HS-27A (cell line): ENCODE data around the gene LFNG.

Source experiments
- DNase-seq: peaks from one replicate; pipeline ENCODE4 v3.0.0-alpha.2; 2012; ENCODE audit warnings: low read depth, missing footprints

Gene LFNG, protein sequence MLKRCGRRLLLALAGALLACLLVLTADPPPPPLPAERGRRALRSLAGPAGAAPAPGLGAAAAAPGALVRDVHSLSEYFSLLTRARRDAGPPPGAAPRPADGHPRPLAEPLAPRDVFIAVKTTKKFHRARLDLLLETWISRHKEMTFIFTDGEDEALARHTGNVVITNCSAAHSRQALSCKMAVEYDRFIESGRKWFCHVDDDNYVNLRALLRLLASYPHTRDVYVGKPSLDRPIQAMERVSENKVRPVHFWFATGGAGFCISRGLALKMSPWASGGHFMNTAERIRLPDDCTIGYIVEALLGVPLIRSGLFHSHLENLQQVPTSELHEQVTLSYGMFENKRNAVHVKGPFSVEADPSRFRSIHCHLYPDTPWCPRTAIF

DNA sequence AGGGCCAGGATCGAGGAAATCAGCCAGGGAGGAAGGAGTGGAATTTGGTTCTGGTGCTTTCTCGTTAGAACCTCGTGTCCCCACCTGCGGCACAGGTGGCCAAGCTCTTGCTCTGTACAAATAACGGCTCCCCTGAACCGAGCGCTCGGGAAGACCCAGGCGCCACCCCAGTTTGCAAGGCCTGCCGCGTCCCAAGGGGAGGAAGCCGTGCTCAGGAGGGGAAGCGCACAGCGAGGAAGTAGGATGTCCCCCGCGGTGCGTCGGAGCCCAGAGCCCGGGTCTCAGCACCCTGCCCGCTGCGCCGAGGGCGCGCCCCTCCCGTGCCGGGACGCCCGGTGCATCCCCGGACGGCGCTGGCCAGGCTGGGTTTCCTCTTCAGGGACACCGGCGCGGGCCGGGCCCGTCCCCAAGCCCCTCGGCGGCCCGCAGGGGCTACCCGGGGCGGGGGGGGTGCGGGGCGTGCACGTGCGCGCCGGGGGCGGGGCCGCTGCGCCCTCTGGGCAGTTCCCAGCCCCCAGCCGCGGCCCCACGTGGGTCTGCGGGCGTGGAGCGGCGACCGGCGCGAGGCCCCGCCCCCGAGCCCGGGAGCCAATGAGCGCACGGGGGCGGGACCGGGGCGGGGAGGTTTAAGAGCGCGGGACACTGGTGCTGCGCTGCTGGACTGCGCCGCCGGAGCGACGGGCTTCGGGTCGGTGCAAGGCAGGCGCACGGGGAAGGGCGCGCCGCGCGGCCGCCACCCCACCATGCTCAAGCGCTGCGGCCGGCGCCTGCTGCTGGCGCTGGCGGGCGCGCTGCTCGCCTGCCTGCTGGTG is at the start of gene LFNG:
Gene LFNG (plus strand): TSS at position 656 of the 812 bp plus-strand sequence. CDS start 88 bp downstream, at position 744.
- DNase-seq, result no peak

DNA sequence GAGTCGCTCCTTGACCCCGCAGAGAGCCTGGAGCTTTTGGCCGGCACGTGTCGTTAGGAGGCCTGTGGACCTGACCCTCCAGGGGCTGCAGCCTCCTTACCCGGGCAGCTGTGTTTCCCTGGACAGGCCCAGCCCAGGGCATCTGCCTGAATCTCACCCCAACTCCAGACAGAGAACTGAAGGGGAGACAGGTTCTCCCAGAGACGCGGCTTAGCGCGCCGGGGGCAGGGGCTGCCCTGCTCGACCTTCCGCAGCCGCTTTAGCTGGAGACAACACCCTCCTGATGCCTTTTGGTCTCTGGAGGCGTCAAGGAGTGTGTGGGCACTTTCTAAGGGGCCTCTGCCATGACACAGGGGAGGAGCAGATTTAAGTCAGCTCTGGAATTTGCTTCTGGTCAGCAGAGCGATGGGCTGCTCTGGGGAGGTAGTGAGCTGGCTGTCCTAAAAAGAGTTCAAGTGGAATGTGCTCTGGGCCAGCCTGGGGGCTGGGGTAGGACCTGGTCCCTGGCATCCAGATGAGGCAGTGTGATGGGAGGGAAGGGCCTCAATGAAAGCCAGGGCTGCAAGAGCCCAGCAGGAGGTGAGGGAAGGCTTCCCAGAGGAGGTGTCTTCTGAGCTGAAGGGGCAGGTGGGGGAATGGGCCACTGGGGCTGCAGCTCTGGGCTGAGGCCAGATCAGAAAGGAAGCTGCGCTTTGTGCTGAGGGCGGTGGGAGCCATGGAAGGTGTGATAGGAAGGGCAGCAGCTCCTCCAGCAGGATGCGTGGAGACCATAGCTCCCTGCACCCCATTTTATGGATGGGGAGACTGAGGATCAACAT is 49.2 kb upstream of the LFNG start:
- DNase-seq, result no peak

DNA sequence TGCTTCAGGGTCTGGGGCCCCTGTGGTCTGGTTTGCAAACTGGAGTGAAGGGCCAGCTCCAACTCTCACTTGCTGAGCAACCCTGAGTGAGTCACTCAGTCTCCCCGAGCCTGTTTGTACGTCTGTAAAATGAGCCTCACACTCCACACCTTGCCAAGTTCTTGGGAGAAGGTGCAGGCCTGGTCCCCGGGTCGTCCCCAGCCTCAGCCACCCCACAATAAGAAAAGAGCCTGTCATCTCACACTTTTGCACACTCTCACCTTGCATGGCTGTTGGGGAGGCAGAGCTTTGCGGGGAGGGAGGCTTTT is 48.6 kb upstream of the LFNG start:
- no peak for DNase-seq

DNA sequence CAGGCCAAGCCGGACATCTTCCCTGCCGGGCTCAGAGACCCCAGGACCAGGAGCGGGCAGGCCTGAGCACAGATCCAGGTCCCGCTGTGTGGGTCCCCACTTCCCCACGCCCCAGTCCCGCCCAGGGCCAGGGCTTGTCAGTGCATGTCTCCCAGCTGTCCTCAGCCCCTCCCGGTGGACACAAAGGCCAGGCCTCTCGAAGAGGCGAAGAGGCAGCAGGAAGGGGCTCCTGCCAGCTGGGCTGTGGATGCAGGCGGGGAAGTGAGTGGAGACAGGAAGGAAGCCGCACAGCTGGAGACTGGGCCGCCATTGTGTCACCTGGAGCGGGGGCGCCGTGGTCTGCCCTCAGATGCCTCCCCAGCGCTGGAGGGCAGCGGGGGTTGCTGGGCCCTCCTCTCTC is 48.2 kb upstream of the LFNG start:
- DNase-seq, result no peak

DNA sequence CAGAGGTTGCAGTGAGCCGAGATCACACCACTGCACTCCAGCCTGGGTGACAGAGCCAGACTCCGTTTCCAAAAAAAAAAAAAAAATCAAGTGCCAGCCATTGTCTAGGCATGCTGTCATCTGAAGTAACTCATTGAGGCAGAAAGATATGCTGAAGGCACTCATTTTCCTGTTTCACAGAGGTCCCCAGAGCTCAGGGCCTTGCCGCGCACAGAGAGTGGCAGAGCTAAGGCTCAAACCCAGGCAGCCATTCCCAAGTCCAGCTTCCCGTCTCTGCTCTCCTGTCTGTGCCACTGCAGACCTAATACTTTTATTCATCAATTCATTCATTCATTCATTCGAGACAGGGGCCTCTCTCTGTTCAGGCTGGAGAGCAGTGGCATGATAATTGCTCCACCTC is 46.8 kb upstream of the LFNG start:
- no peak for DNase-seq

DNA sequence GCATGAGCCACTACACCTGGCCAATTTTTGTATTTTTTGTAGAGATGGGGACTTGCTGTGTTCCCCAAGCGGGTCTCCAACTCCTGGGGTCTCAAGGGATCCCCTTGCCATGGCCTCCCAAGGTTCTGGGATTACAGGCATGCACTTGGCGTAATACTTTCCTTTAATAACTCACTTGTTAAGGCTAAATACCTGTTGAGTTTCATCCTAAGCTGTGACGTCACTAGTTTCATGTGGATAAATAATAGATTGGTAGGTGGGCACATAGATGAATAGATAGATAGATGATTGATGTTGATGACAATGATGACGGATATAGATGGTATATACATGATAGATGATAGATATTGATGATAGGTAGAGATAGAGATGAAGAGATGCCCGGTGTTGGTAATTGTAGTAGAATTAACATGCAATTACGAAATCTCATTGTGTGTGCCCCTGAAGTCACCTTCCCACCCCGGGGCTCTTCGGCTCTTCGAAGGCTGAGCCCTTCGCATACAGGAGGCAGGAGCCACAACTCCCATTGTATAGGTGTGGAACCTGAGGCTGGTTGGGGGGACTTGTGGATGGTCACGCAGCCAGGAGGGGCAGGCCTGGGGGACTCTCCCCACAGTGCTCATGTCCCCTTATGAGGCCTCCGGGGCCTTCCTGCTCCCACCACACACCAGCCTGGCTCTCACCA is 45.9 kb upstream of the LFNG start:
- DNase-seq, result no peak

DNA sequence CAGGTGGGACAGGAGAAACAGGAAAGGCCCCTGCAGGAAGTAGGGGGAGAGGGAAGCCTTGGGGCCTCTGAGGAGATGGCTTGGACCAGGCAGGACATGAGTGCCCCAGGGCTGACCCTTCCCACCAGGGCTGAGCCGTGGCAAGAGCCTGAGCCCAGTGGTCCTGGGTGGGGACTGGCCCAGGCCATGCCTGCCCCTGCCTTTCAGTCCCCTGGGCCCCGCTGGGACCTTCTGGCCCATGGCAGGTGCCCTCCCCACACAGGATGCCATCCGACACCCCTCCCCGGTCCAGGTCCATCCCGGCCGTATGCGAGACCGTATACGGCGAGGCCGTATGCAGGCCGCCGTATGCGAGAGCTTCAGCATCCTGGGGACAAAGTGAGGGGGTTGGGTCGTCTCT is 45.4 kb upstream of the LFNG start:
- DNase-seq, result no peak

DNA sequence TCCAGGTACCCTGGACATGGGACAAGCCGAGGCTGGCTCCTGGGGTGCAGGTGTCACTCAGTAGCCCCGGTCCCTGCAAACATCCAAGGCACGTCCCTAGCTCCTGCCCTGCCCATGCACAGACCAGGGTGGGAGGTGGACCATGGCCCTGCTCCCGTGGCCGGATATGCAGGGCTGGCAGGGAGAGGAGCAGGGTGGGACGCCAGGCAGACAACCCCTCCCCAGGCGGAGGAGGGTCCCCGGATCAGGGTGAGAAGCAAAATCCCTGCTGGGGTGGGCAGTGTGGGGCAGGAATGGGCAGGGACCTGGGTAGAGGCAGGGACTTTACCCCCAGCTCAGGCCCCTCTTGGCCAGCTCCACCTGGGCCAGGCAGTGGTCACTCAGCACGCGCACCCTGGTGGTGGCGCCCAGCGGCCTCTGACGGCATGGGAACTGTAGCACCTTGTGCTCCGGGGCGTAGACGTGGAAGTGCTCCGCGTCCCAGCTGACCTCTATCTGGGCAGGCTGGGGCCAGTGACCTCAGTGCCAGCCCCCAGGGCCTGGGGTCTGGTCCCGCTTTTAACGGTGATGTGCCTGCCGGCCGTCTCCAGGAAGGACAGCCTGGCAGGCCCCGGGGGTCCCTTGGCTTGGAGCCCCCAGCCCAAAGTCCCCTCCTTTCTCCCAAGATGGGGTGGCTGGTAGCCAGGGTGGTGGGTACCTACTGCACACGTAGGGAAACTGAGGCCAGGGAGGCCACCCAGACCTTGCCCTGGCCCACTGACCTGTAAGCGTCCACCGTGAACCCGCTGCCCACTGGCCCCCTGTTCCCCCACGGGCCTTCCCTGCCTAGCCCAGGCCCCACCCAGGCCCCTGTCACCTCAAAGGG is 44.5 kb upstream of the LFNG start:
- DNase-seq, result no peak

DNA sequence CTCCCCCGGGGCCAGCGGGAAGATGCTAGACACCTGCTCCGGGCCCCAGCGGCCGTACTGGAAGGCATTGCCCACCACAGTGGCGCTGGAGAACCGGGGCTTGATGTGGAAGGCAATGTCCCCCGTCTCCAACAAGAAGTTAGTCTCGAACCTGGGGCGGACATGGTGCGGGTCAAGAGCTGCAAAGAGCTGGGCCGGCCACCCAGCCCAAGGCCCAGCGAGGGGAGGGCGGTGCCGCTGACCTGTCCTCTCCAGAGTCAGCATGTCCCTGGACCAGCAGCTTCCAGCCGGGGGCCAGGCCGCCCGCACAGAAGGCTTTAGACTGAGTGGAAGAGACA is 43.9 kb upstream of the LFNG start:
- DNase-seq, result no peak

DNA sequence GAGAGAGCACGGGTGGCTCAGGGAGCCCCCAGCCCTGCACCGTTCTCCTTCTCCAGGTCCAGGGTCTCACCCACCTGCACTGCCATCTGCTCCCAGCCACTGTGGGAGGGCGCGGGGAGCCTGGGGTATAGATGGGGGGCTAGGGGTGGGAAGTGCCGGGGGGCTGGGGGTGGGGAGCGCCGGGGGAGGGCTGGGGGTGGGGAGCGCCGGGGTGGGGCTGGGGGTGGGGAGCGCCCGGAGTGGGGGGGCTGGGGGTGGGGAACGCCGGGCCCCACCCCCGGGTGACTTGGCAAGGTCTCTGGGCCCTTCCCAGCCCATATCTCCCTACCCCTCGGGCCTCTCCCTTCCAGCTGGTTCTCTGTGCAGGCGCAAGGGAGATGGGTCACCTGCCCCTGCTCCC is 43.3 kb upstream of the LFNG start, which contains the start of gene GRIFIN:
Gene GRIFIN (minus strand): TSS at position 101 of the 400 bp plus-strand sequence. CDS start 15 bp downstream, at position 86.
- DNase-seq, result no peak

DNA sequence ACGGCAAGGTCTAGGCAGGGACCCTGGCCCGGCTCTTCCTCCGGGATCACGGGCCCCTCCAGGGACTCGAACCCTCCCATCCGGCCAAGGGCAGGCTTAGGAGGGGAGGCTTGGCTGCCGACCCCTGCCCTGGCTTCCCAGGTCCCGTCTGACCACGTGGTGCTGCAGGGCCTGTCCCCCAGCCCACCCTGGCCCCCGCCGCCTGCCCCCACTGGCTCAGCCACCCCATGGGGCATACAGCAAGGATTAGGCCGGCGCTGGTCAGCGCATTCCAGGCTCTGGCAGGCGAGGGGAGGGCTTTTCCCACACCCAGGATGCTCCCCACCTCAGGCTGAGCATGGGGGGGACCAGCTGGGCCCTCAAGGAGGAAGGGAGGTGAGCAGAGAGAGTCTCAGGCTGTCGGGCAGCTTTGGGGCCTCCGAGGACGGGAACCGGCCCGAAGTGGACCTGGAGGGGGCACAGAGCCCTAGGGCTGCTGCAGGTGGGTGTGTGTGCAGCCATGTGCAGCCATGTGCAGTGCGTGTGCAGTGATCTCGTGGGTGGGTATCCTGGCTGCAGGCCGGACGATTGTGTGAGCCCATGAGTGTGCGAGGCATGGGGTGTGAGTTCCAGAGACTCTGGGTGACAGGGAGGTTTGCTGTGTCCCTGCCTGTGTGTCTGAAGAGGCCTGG is 42.7 kb upstream of the LFNG start:
- DNase-seq, result no peak

DNA sequence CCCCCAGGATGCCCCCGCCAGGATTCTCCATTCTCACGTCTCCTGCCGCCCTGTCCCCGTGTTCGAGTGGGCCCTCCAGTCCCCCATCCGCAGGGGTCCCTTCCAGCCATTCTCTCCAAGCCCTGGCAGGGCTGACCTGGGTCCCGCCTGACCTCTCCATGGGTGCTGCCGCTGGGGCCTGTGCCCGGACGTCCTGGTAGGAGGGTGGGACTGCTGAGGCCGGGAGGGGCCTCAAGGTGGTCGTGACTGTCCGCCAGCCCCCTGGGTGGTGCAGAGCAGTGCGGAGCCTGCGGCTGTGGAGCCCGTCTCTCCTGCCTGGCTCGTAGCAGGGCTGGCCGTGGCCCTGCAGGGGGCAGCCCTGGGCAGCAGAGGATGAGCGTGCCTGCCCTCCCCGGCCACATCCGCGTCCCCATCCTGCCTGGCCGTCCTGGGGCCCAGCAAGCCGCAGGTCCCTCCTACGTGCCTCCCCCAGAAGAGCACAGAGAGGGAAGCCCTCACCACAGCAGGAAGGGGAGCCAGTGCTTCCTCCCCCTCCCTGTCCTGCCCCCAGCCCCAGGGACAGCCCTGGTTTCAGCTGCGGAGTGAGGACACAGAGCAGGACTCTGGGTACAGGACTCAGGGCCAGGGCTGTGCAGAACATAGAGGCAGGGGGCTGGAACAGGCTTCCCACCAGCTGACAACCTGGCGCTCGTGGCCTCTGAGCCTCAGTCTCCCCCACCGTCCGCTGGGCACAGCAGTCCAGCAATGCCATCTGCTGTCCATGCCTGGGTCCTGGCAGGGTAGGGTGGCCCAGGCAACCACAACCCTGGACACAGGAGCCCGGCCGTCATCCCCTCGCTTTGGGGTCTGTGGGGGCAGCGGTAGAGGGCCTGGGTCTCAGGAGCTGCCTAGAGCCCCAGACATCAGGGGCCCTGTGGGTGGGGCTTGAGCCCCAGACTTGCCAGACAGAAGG is 41.9 kb upstream of the LFNG start:
- no peak for DNase-seq

DNA sequence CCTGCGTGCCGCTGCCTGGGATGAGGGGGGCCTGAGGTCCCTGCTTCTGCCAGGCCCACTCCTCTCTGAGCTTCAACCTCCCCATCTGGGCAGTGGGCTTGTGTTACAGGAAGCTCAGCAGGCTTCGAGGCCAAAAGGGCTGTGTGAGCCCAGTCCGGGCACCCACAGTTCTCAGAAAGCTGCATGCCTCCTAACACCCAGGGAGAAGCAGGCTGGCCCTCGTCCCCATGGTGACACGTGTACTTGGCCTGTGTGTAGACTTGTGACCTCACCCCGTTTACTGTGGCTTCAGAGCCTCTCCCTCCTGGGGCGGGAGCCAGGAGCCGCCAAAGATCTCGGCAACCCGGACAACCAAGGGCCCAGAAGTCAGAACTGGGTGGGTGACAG is 41.2 kb upstream of the LFNG start:
- DNase-seq, result no peak

DNA sequence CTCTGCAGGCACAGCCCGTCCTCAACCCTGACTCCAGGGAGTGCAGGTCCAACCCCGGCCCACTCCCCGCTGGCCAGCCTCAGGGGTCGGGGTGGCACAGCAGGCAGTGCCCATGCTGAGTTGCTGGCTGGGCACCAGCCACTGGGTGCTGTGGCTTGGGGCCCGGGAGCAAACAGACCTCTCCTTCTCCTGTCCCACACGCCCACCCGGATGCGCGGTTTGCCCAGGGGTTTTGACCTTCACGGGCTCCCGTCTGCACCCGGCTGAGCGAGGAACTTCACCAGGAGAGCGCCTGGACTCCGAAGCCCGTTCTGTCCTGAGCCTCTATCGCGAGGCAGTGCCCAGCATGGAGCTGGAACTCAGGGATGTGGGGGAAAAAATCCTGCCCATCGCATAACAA is 40.8 kb upstream of the LFNG start:
- no peak for DNase-seq

DNA sequence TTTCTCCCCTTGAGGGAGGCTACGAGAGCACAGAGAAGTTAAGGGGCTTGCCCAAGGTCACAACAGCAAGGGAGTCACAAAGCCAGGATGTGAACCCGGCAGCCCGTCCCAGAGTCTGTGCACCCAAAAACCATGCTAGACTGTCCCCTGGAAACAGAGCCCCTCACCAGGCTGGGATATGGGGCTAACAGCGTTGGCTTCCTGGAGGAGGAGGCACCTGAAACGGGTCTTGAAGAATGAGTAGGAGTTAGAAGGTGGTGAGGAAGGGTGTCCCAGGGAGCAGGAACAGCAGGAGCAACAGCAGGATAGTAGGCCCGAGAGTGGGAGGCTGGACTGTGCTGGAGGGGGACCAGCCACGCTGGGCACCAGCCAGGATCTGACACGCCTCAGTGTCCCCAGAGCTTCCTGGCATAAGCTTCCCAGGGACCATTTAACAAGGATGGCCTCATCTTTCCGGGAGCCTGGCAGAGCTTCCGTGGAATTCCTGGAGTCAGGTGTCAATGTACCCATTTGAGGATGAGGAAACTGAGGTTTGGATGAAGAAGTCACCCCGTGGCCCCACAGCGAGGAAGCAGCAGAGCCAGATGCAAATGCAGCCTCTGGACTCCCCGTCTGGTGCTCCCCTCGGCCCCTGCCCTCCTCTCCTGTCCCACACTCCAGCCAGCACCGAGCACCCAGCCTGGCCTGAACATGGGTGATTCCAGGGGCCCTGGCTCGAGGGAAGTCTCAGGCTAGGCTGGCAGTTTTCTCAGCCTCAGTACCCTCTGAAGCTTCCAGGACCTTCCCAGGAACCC is 40.1 kb upstream of the LFNG start:
- DNase-seq, result no peak

DNA sequence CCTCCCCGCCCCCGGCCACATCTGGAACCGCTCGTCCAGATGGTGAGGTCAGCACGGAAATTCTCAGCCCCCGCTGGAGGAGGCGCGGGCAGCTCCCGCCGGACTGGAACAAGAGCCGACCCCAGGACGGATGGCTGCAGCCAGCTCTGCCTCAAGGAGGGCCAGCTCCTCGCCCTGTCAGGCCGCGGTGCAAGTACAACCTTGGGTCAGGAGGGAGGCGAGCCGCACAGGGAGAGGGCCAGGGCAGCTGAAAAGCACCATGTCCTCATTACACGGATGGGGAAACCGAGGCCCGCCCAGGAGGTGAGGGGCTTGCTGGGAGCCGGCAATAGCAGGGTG is 39.5 kb upstream of the LFNG start:
- DNase-seq, result no peak

DNA sequence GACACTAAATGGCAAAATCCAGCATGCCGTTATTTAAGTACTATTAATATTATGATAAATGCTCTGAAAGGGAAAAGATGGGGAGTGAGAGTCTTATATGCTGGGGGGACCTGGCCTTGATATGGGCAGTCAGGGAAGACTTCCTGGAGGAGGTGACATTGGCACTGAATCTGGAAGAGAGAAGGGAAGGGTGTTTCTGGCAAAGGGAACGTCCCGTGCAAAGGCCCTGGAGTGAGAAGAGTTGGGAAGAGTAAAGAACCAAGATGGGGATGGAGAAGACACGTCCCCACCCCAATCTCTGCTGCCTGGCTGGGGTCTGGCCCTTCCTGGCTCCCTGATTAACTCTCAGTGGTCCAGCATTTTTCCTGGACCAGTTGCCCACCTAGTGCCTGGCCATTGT is 38.4 kb upstream of the LFNG start:
- no peak for DNase-seq

DNA sequence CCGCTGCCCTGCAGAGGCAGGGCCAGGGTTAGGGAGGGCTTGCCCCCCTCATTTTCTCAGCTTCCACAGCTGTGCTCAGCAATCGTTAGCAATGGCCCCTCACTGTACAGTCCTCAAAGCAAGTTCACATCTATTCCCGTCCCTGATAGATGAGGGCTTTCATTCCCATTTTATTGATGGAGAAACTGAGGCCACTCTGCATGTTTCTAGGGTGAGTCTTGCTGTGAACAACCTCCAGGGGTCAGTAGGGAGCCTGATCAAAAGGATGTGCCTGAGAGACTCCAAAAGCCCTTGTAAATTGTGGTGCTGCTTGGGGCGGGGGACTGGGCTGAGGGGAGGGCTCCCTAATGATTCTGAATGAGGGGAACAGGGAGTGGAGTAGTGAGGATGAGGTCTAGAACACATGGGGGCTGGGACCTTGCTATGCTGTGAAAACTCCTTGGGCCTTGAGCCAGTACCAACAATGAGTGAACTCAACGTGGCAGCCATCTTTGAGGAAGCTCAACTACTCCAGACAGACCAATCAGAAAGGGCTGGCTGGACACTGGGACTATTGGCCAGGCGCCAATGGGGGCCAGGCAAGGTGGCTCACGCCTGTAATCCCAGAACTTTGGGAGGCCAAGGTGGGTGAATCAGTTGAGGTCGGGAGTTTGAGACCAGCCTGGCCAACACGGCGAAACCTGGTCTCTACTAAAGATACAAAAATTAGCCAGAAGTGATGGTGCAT is 36.7 kb upstream of the LFNG start:
- no peak for DNase-seq
